K562 (cell line): ENCODE data around the gene HAPLN2. TPM values are rescaled to one million over a fixed set of nuclear protein-coding genes. Genes with fewer than 3 reads are reported as not detected.

ENCODE experiments used
- ATF1 ChIP-seq, 2 experiments: fragments of 450-650 bp in 1 of 2; IDR thresholded peaks; 2 replicates each; pipeline ENCODE4 v1.6.1; 2016; ENCODE audit warnings: missing compliant biosample characterization in 1 of 2, missing genetic modification characterization in 1 of 2
- ATF7 ChIP-seq: fragments of 450-650 bp; IDR thresholded peaks from 2 replicates; pipeline ENCODE4 v1.7.1; 2014; ENCODE audit warnings: mild to moderate bottlenecking, moderate library complexity
- CBX3 ChIP-seq, 2 experiments: IDR thresholded peaks; 1 replicate in 1 of 2; 2 replicates in 1 of 2; pipeline ENCODE4 v1.6.1; 2012; ENCODE audit warnings: inconsistent platforms in 2 of 2, low read length in 2 of 2, borderline replicate concordance in 1 of 2, control low read depth in 1 of 2
- EP400 ChIP-seq: fragments of 450-650 bp; IDR thresholded peaks from 2 replicates; pipeline ENCODE4 v1.6.1; 2017; ENCODE audit warnings: antibody characterized with exemption, mild to moderate bottlenecking, moderate library complexity
- FOSL1 ChIP-seq: fragments of 200-800 bp; sonication (Bioruptor generic); conservative IDR thresholded peaks from 2 replicates; pipeline ENCODE4 v1.6.1; 2016; ENCODE audit warnings: missing genetic modification characterization, missing compliant biosample characterization
- FOXA3 ChIP-seq, 2 experiments: fragments of 450-650 bp in 1 of 2; sonication (generic) in 1 of 2; formaldehyde crosslinking; IDR thresholded peaks in 1 of 2; conservative IDR thresholded peaks in 1 of 2; 2 replicates each; pipeline versions ENCODE4 v1.4.0 to v1.8.0; 2020 to 2022; ENCODE audit warnings: mild to moderate bottlenecking in 2 of 2, missing genetic modification reagents in 1 of 2
- HLTF ChIP-seq: fragments of 450-650 bp; IDR thresholded peaks from 2 replicates; pipeline ENCODE4 v1.6.1; 2016
- NCOR1 ChIP-seq: fragments of 450-650 bp; IDR thresholded peaks from 2 replicates; pipeline ENCODE4 v1.6.1; 2016; ENCODE audit warnings: mild to moderate bottlenecking, moderate library complexity
- NONO ChIP-seq, 2 experiments: fragments of 200-400 bp in 1 of 2; fragments of 450-650 bp in 1 of 2; formaldehyde crosslinking in 1 of 2; IDR thresholded peaks; 2 replicates each; pipeline ENCODE4 v1.6.1; 2017; ENCODE audit warnings: low read depth in 2 of 2, mild to moderate bottlenecking in 2 of 2, moderate library complexity in 2 of 2, low read length in 1 of 2
- POLR2AphosphoS5 ChIP-seq: IDR thresholded peaks from 2 replicates; pipeline ENCODE4 v1.6.1; 2011; ENCODE audit warnings: mild to moderate bottlenecking, low read depth, low read length, moderate library complexity; ENCODE audit not compliant: control insufficient read depth, insufficient read depth
- RCOR1 ChIP-seq, 2 experiments: IDR thresholded peaks; 2 replicates each; pipeline ENCODE4 v1.6.1; 2012; ENCODE audit warnings: low read depth in 2 of 2, low read length in 2 of 2, borderline replicate concordance in 1 of 2, improper control_type of control experiment in 1 of 2
- SMARCA4 ChIP-seq: fragments of 450-650 bp; IDR thresholded peaks from 2 replicates; pipeline ENCODE4 v1.6.1; 2016
- SPI1 ChIP-seq: IDR thresholded peaks from 2 replicates; pipeline ENCODE4 v1.6.1; 2011; ENCODE audit warnings: low read depth, low read length, control low read depth, borderline replicate concordance
- TARDBP ChIP-seq: fragments of 450-650 bp; IDR thresholded peaks from 2 replicates; pipeline ENCODE4 v1.6.1; 2016
- TFAP4 ChIP-seq: sonication (generic); formaldehyde crosslinking; IDR thresholded peaks from 2 replicates; pipeline ENCODE4 v1.8.0; 2022; ENCODE audit warnings: missing genetic modification reagents, mild to moderate bottlenecking, moderate library complexity, borderline replicate concordance
- ZBTB2 ChIP-seq: fragments of 450-650 bp; IDR thresholded peaks from 2 replicates; pipeline ENCODE4 v1.6.1; 2016; ENCODE audit warnings: antibody characterized with exemption
- ZNF507 ChIP-seq: conservative IDR thresholded peaks from 2 replicates; pipeline ENCODE4 v1.6.1; 2017; ENCODE audit warnings: missing genetic modification characterization, missing compliant biosample characterization
- polyA plus RNA-seq, 8 experiments: library from polyadenylated mRNA; depleted of rRNA in 4 of 8; stranded (reverse) in 5 of 8; unstranded in 3 of 8; fragments of >200 nt; fragmentation: Nextera tagmentation in 2 of 8; fragmentation: Illumina TruSeq in 1 of 8; extraction: Ambion mirVana in 2 of 8; extraction: Trizol in 1 of 8; gene quantifications; 2 replicates each; pipeline versions ENCODE4 v1.2.1 to v1.2.3, GENCODE V29; 2011 to 2014; ENCODE audit warnings: inconsistent platforms in 1 of 8, missing spikeins in 1 of 8
- total RNA-seq, 7 experiments: library from RNA; depleted of rRNA in 6 of 7; stranded (reverse); fragments of >200 nt in 6 of 7; fragmentation: Illumina TruSeq in 2 of 7; extraction: Trizol in 2 of 7; gene quantifications; 2 replicates each; pipeline versions ENCODE4 v1.2.1 to v1.2.3, GENCODE V29; 2011 to 2021; ENCODE audit warnings: low replicate concordance in 1 of 7
- TF ChIP-seq, protein P1 (sequence below): sonication (generic); formaldehyde crosslinking; IDR thresholded peaks from 2 replicates; pipeline ENCODE4 v1.8.1; 2023; ENCODE audit warnings: mild to moderate bottlenecking, missing genetic modification reagents
- TF ChIP-seq, protein P2 (sequence below): sonication (generic); formaldehyde crosslinking; IDR thresholded peaks from 2 replicates; pipeline ENCODE4 v1.8.0; 2023; ENCODE audit warnings: mild to moderate bottlenecking, missing genetic modification reagents
- TF ChIP-seq, protein P3 (sequence below): fragments of 450-650 bp; formaldehyde crosslinking; conservative IDR thresholded peaks from 2 replicates; pipeline ENCODE4 v1.4.0; 2022; ENCODE audit warnings: mild to moderate bottlenecking, missing genetic modification characterization

The HAPLN2 gene
- total and polyA plus RNA-seq, 9 of the 15 experiments (the other 6 are each of a cell fraction or from before 2014, with no cell fraction given): 0.14 to 5.2 (median 3.8) TPM; not detected in 4

DNA sequence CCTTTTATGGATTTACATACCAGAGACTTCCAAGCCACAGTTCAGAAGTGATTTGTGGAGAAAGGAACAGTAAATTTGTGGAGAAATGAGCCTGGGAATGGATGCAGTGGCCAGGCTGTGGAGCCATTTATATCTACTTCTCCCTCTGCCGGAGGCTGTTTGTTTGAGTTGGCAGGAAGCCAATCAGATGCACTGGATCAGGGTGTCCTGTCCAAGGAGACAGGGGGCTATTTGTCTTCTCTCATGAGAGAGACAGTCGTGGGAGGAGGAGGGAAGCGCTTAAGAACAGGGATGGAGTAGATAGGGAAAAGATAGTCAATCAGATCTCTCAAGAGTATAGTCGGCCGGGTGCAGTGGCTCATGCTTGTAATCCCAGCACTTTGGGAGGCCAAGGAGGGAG is 2.8 kb upstream of the HAPLN2 start (continued):
- peak; percentile 96 to 99 for TF ChIP-seq FOXA3 (CRISPR knock-in tag; conservative IDR thresholded peaks at IDR 0.05 in 1 of 2, IDR thresholded peaks at IDR 0.05 in 1 of 2)
- 0 out of 3 replicates have a peak, but pooled peaks of 1 of the 2 experiments have one; percentile 52 for TF ChIP-seq CBX3 (IDR thresholded peaks at IDR 0.05; ENCODE audit: borderline replicate concordance in 1 of 2, low read length in 2 of 2)
- TF ChIP-seq, protein P1, sequence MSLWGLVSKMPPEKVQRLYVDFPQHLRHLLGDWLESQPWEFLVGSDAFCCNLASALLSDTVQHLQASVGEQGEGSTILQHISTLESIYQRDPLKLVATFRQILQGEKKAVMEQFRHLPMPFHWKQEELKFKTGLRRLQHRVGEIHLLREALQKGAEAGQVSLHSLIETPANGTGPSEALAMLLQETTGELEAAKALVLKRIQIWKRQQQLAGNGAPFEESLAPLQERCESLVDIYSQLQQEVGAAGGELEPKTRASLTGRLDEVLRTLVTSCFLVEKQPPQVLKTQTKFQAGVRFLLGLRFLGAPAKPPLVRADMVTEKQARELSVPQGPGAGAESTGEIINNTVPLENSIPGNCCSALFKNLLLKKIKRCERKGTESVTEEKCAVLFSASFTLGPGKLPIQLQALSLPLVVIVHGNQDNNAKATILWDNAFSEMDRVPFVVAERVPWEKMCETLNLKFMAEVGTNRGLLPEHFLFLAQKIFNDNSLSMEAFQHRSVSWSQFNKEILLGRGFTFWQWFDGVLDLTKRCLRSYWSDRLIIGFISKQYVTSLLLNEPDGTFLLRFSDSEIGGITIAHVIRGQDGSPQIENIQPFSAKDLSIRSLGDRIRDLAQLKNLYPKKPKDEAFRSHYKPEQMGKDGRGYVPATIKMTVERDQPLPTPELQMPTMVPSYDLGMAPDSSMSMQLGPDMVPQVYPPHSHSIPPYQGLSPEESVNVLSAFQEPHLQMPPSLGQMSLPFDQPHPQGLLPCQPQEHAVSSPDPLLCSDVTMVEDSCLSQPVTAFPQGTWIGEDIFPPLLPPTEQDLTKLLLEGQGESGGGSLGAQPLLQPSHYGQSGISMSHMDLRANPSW (CRISPR knock-in tag): no peak
- peak; percentile 32 for TF ChIP-seq EP400
- peak; percentile 52 for TF ChIP-seq TFAP4 (CRISPR knock-in tag)
- no peak for TF ChIP-seq ZNF507 (tag)
- peak; percentile 62 to 98; a peak in 3 of 4 replicates for TF ChIP-seq RCOR1 (IDR thresholded peaks at IDR 0.05; ENCODE audit: borderline replicate concordance in 1 of 2, low read depth in 2 of 2, low read length in 2 of 2)
- 0 out of 2 replicates have a peak, but pooled peaks have one; percentile 15 for TF ChIP-seq HLTF
- peak; percentile 97 for TF ChIP-seq SMARCA4
- TF ChIP-seq POLR2AphosphoS5: peak; percentile 87
- TF ChIP-seq, protein P2, sequence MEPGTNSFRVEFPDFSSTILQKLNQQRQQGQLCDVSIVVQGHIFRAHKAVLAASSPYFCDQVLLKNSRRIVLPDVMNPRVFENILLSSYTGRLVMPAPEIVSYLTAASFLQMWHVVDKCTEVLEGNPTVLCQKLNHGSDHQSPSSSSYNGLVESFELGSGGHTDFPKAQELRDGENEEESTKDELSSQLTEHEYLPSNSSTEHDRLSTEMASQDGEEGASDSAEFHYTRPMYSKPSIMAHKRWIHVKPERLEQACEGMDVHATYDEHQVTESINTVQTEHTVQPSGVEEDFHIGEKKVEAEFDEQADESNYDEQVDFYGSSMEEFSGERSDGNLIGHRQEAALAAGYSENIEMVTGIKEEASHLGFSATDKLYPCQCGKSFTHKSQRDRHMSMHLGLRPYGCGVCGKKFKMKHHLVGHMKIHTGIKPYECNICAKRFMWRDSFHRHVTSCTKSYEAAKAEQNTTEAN (CRISPR knock-in tag): 0 out of 2 replicates have a peak, but pooled peaks have one; percentile 41
- TF ChIP-seq ATF7: peak; percentile 68
- peak; percentile 89 for TF ChIP-seq ZBTB2
- TF ChIP-seq, protein P3, sequence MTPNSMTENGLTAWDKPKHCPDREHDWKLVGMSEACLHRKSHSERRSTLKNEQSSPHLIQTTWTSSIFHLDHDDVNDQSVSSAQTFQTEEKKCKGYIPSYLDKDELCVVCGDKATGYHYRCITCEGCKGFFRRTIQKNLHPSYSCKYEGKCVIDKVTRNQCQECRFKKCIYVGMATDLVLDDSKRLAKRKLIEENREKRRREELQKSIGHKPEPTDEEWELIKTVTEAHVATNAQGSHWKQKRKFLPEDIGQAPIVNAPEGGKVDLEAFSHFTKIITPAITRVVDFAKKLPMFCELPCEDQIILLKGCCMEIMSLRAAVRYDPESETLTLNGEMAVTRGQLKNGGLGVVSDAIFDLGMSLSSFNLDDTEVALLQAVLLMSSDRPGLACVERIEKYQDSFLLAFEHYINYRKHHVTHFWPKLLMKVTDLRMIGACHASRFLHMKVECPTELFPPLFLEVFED (CRISPR knock-in tag): peak; percentile 79
- peak; percentile 49 for TF ChIP-seq FOSL1
- TF ChIP-seq TARDBP: peak; percentile 39; the same call in 1 of the 2 replicates
- TF ChIP-seq NONO (IDR thresholded peaks at IDR 0.05; ENCODE audit: low read depth in 2 of 2, low read length in 1 of 2): 0 out of 4 replicates have a peak, but pooled peaks of 1 of the 2 experiments have one; percentile 26
- peak; percentile 41; the same call in 1 of the 2 replicates for TF ChIP-seq SPI1
- peak; percentile 88 for TF ChIP-seq NCOR1
- TF ChIP-seq ATF1 (CRISPR knock-in tag; IDR thresholded peaks at IDR 0.05): no peak
- 0 out of 2 replicates have a peak, but pooled peaks have one; percentile 17 for TF ChIP-seq ATF1 (tag; IDR thresholded peaks at IDR 0.05)
